ENCODE data around the gene ERH.
"Not testable (repeated sequence)": the region's sequence is repeated elsewhere in the genome, so short reads cannot be mapped to it uniquely, and the experiment has no call there.

The ERH gene

GRCh38 chr14:69398818-69399210, 715 bp upstream of the ERH start:
- DNase-seq (ENCODE audit: low read depth in 3 of 3), result peak in 1 of 3 experiments; percentile 24

- DNase-seq (ENCODE audit: low read depth in 3 of 3), result no peak
Measured at GRCh38 chr14:69395929-69396328, 2.2 kb downstream of the ERH start.

GRCh38 chr14:69392481-69392880, 5.6 kb downstream of the ERH start:
- no peak for DNase-seq (ENCODE audit: low read depth in 3 of 3)

- not testable (repeated sequence) for DNase-seq (ENCODE audit: low read depth in 3 of 3)
Measured at GRCh38 chr14:69391400-69391799, 6.7 kb downstream of the ERH start.

- DNase-seq (ENCODE audit: low read depth in 3 of 3), result no peak
Measured at GRCh38 chr14:69387311-69387710, 10.8 kb downstream of the ERH start.

- DNase-seq (ENCODE audit: low read depth in 3 of 3), result no peak
Measured at GRCh38 chr14:69378274-69378673, 19.8 kb downstream of the ERH start.

- DNase-seq (ENCODE audit: low read depth in 3 of 3), result no peak
Measured at GRCh38 chr14:69376439-69376838, 21.7 kb downstream of the ERH start.

GRCh38 chr14:69375722-69376121, 22.4 kb downstream of the ERH start:
- DNase-seq (ENCODE audit: low read depth in 3 of 3), result no peak

- no peak for DNase-seq (ENCODE audit: low read depth in 3 of 3)
Measured at GRCh38 chr14:69375182-69375581, 22.9 kb downstream of the ERH start.

- no peak for DNase-seq (ENCODE audit: low read depth in 3 of 3)
Measured at GRCh38 chr14:69374235-69374634, 23.9 kb downstream of the ERH start.

- no peak for DNase-seq (ENCODE audit: low read depth in 3 of 3)
Measured at GRCh38 chr14:69373104-69373503, 25.0 kb downstream of the ERH start.

- no peak for DNase-seq (ENCODE audit: low read depth in 3 of 3)
Measured at GRCh38 chr14:69372146-69372545, 26.0 kb downstream of the ERH start.

- no peak for DNase-seq (ENCODE audit: low read depth in 3 of 3)
Measured at GRCh38 chr14:69370061-69370460, 28.0 kb downstream of the ERH start.

- no peak for DNase-seq (ENCODE audit: low read depth in 3 of 3)
Measured at GRCh38 chr14:69368381-69368780, 29.7 kb downstream of the ERH start.

- DNase-seq (ENCODE audit: low read depth in 3 of 3), result no peak
Measured at GRCh38 chr14:69366761-69367160, 31.3 kb downstream of the ERH start.

- no peak for DNase-seq (ENCODE audit: low read depth in 3 of 3)
Measured at GRCh38 chr14:69366069-69366468, 32.0 kb downstream of the ERH start.

GRCh38 chr14:69364378-69364777, 33.7 kb downstream of the ERH start:
- no peak for DNase-seq (ENCODE audit: low read depth in 3 of 3)

- no peak for DNase-seq (ENCODE audit: low read depth in 3 of 3)
Measured at GRCh38 chr14:69363964-69364363, 34.1 kb downstream of the ERH start.

- no peak for DNase-seq (ENCODE audit: low read depth in 3 of 3)
Measured at GRCh38 chr14:69363055-69363454, 35.0 kb downstream of the ERH start.

GRCh38 chr14:69360438-69361108, 37.5 kb downstream of the ERH start:
- DNase-seq (ENCODE audit: low read depth in 3 of 3), result no peak

GRCh38 chr14:69358966-69359365, 39.1 kb downstream of the ERH start:
- no peak for DNase-seq (ENCODE audit: low read depth in 3 of 3)

- DNase-seq (ENCODE audit: low read depth in 3 of 3), result peak in 2 of 3 experiments; percentile 17 to 58
Measured at GRCh38 chr14:69358233-69358963, 39.7 kb downstream of the ERH start.

GRCh38 chr14:69357544-69358200, 40.4 kb downstream of the ERH start:
- no peak for DNase-seq (ENCODE audit: low read depth in 3 of 3)
